ENCODE data around the gene MRGPRX3.
A peak's percentile ranks its signal among the peaks of the same experiment; 100 is the strongest.
"Not testable (repeated sequence)": the region's sequence is repeated elsewhere in the genome, so short reads cannot be mapped to it uniquely, and the experiment has no call there.

The MRGPRX3 gene

DNA sequence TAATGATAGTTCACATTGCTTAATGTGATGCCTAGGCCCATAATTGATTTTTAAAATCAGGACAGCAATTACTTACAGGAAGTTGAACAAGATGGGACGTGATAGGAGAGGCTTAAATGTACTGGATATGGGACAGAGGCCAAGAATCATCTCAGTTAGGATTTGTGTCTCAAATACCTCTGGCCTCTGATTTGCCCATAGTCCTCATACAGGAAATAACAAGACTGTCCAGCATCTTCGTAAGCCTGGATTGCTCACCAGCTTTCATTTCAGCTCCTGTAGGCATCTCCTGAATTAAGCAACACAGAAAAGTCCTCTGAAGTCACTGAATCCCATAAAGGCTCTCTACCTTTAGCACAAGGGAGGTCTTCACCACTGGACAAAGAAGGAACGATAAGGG is at the start of gene MRGPRX3:
TSS of gene MRGPRX3 (plus strand) at position 231 of the 400 bp plus-strand sequence. CDS start 4,632 bp downstream, outside the sequence.
- no peak for DNase-seq

DNA sequence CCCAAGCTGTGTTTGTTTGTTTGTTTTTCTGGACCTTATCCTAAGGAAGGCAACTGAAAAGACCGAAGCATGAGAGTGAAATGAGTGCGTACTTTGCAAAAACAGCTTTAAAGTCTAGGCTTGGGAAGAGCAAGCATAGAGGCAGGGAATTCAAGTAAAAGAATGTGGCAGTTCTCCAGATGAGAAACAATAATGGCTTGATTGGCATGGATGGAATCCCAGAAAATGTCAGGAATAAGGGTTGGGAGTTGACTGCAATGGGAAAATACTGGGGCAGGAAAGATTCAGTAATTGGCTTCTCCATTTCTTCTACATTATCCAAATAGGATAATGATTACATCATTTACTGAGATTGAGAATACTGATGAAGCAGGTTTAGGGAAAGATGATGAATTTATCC is 44.0 kb upstream of the MRGPRX3 start:
- no peak for DNase-seq

- DNase-seq, result no peak
Measured at GRCh38 chr11:18088966-18089365, 43.4 kb upstream of the MRGPRX3 start.

DNA sequence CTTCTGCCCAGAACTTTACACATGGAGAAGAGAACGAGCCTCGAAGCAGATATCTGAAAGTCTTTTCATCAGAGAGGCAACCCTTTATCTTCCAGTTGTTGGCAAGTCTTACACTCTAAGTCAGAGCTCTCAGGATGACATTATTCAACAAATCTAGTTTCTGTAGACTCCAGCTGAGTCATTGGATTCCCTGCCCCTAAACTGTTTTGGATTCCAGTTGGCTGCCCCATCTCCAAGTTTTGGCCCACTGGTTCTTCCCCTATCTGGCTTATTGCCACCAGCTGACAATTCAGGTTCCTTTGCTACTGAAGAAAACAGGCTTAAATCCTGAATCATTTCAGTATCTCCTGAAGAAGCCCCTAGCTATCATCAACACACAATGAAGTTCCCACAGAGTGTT is 40.6 kb upstream of the MRGPRX3 start:
- DNase-seq, result no peak

- DNase-seq, result no peak
Measured at GRCh38 chr11:18093959-18094358, 38.4 kb upstream of the MRGPRX3 start.

DNA sequence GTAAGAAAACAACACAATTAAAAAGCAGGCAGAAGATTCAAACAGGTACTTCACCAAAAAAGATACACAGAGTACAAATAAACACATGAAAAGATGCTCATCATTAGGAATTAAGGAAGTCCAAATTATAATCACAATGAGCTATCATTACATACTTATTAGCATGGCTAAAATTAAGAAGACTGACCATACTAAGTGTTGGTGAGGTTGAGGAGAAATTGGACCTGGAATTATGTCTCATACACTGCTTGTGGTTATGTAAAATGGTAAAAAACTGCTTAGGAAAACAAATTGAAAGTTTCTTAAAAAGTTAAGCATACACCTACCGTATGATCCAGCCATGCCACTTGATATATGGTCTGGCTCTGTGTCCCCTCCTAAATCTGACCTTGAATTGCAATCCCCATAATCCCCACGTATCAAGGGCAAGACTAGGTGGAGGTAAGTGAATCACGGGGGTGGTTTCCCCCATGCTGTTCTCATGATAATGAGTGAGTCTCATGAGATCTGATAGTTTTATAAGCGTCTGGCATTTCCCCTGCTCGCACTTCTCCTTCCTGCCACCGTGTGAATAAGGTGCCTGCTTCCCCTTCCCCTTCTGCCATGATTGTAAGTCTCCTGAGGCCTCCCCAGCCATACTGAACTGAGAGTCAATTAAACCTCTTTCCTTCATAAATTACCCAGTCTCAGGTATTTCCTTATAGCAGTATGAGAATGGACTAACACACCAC is 31.3 kb upstream of the MRGPRX3 start:
- DNase-seq, result no peak

GRCh38 chr11:18105086-18105801 is 27.1 kb upstream of the MRGPRX3 start:
- no peak for DNase-seq

DNA sequence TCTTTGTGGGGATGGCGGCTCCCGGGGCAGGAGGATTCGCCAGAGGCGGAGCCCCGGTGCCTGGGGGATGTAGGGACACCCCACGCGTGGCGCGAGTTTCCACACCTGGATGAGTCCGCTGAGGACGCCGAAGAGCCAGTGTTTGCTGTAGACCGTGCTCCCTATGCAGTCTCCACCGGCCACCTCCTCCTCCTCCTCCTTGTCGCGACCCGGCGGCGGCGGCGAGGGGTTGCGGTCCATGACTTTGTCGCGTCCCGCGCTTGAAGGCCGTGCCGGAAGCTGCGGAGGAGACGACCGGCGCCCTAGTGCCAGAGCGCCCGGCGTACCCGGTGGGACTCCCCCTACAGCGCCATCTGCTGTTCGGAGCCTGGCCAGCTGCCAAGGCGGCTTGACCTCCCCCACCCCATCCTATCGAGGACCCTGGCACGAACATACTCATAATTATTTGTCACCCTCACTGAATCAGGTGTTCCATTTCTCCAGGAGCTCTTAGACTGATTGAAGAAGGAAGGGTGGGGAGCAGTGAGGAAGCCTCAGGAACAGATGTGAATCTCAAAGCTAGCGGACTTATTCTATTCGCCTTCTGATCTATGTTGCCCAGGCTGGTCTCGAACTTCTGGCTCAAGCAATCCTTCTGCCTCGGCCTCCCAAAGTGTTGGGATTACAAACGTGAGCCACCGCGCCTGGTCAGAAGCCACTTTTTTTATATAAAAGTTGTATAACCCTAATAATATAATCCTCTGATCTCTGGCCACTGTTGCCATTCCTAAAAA is 26.4 kb upstream of the MRGPRX3 start, which contains the start of gene SAAL1:
TSS of gene SAAL1 (minus strand) at position 281 of the 773 bp plus-strand sequence. CDS start at position 240, 41 bp downstream.
- DNase-seq, result peak in 1 of 2 experiments; percentile 30

- DNase-seq, result no peak
Measured at GRCh38 chr11:18106688-18107087, 25.7 kb upstream of the MRGPRX3 start.

GRCh38 chr11:18108254-18108653 is 24.1 kb upstream of the MRGPRX3 start:
- no peak for DNase-seq

- no peak for DNase-seq
Measured at GRCh38 chr11:18111005-18111404, 21.4 kb upstream of the MRGPRX3 start.

- DNase-seq, result no peak
Measured at GRCh38 chr11:18115360-18116127, 16.8 kb upstream of the MRGPRX3 start.

GRCh38 chr11:18121331-18121828 is 11.0 kb upstream of the MRGPRX3 start:
- DNase-seq, result not testable (repeated sequence)

DNA sequence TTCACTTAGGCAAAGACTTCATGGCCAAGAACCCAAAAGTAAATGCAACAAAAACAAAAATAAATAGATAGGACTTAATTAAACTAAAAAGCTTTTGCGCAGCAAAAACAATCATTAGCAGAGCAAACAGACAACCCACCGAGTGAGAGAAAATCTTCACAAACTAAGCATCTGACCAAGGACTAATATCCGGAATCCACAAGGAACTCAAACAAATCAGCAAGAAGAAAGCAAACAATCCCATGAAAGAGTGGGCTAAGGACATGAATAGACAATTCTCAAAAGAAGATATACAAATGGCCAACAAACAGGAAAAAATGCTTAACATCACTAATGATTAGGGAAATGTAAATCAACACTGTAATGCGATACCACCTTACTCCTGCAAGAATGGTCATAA is 1.3 kb upstream of the MRGPRX3 start:
- not testable (repeated sequence) for DNase-seq

GRCh38 chr11:18135308-18135707 is 2.9 kb downstream of the MRGPRX3 start:
- DNase-seq, result no peak

DNA sequence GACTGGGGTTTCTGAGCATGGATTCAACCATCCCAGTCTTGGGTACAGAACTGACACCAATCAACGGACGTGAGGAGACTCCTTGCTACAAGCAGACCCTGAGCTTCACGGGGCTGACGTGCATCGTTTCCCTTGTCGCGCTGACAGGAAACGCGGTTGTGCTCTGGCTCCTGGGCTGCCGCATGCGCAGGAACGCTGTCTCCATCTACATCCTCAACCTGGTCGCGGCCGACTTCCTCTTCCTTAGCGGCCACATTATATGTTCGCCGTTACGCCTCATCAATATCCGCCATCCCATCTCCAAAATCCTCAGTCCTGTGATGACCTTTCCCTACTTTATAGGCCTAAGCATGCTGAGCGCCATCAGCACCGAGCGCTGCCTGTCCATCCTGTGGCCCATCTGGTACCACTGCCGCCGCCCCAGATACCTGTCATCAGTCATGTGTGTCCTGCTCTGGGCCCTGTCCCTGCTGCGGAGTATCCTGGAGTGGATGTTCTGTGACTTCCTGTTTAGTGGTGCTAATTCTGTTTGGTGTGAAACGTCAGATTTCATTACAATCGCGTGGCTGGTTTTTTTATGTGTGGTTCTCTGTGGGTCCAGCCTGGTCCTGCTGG is 4.9 kb downstream of the MRGPRX3 start:
- no peak for DNase-seq

- no peak for DNase-seq
Measured at GRCh38 chr11:18140145-18140544, 7.8 kb downstream of the MRGPRX3 start.

DNA sequence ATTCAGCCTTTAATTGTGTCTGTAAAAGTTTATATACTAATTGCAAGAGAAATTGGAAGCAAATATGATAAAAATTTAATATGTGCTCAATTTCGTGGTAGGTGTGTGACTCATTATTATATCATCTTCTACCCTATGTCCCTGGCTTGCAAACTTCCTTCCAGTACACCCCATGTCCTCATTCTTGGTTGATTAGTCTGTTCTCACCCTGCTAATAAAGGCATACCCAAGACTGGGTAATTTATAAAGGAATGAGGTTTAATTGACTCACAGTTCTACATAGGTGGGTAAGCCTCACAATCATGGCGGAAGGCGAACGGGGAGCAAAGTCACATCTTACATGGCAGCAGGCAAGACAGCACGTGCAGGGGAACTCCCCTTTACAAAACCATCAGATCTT is 11.9 kb downstream of the MRGPRX3 start:
- DNase-seq, result no peak

DNA sequence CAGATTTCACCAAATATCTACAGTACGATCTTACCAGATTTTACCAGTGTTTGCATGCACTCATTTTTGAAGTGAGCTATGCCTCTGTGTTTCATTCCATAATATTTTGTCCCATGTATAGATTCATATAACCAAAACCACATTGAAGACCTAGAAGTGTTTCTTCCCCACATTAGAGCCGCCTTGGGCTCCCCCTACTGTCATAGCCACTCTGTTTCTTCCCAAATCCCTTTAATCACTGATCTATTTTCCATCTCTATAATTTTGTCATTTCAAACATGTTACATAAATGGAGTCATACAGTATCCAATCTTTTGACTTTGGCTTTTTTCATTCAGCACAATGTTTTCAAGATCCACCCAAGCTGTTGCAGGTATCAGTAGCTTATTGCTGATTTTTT is 12.7 kb downstream of the MRGPRX3 start:
- no peak for DNase-seq

GRCh38 chr11:18145837-18146236 is 13.5 kb downstream of the MRGPRX3 start:
- DNase-seq, result no peak

DNA sequence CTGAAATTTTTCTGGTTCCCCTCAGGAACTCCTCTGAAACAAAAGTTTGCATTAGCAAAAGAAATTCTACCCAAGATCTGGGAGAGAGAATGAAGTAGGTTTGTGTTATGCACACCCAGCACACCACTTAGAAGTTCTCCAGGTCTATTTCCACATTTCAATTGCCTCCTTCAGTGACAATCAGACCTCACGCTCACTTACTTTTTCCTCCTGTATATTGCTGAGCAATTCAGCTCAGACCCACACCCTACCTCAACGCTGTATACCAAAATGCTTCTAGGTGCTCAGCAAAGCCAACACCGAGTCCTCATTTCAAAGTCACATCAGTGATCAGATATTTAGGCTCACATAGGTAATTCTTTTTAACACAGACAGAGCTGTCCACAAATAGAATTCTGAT is 19.2 kb downstream of the MRGPRX3 start:
- no peak for DNase-seq

DNA sequence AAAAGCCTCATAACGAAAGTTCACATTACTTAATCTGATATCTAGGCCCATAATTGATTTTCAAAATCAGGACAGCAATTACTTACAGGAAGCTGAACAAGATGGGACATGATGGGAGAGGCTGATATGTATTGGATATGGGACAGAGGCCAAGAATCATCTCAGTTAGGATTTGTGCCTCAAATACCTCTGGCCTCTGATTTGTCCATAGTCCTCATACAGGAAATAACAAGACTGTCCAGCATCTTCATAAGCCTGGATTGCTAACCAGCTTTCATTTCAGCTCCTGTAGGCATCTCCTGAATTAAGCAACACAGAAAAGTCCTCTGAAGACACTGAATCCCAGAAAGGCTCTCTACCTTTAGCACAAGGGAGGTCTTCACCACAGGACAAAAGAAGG is 36.0 kb downstream of the MRGPRX3 start:
- no peak for DNase-seq
